HEK293 (cell line): ENCODE measurements around the gene CRYZL1.

Experiments used
- CTCF ChIA-PET: fragments of 350-600 bp; formaldehyde crosslinking; extraction: SDS; loops from one replicate; lab custom pipeline; 2021; ENCODE audit warnings: antibody characterized with exemption; lab: Yijun Ruan, JAX
- POLR2A ChIA-PET: fragments of 300-600 bp; formaldehyde crosslinking; extraction: SDS; loops from one replicate; lab custom pipeline; 2020; ENCODE audit warnings: antibody characterized with exemption, inconsistent platforms; lab: Yijun Ruan, JAX
- H3K27ac ChIP-seq: fragments of 200-500 bp; sonication (Bioruptor generic); 2 replicates; pipeline ENCODE4 v1.5.1; 2014; ENCODE audit warnings: low read depth, low read length, control low read depth, inconsistent platforms; ENCODE audit errors: extremely low read depth
- H3K36me3 ChIP-seq, 2 experiments: fragments of 200-500 bp in 1 of 2; sonication (Bioruptor generic) in 1 of 2; 1 replicate in 1 of 2; 2 replicates in 1 of 2; pipeline ENCODE4 v1.5.1; 2014 to 2017; ENCODE audit warnings: inconsistent platforms in 2 of 2, low read length in 2 of 2; ENCODE audit not compliant: control insufficient read depth in 2 of 2, insufficient read depth in 1 of 2
- H3K4me1 ChIP-seq: fragments of 200-500 bp; sonication (Bioruptor generic); 2 replicates; pipeline ENCODE4 v1.5.1; 2014; ENCODE audit warnings: mild to moderate bottlenecking, low read length, inconsistent platforms; ENCODE audit not compliant: control insufficient read depth, insufficient read depth
- H3K4me3 ChIP-seq: 2 replicates; pipeline ENCODE4 v1.5.1; 2011; ENCODE audit warnings: low read depth, mild to moderate bottlenecking, control low read depth, low read length, moderate library complexity
- H3K9me3 ChIP-seq: fragments of 200-500 bp; sonication (Bioruptor generic); 2 replicates; pipeline ENCODE4 v1.5.1; 2014; ENCODE audit warnings: low read depth, low read length, inconsistent platforms; ENCODE audit not compliant: control insufficient read depth, insufficient read depth
- GLIS1 ChIP-seq: fragments of 450-650 bp; formaldehyde crosslinking; IDR thresholded peaks from 2 replicates; pipeline ENCODE4 v1.5.1; 2016; ENCODE audit warnings: missing biosample characterization, missing genetic modification characterization
- HOXC10 ChIP-seq: sonication (generic); formaldehyde crosslinking; IDR thresholded peaks from 2 replicates; pipeline ENCODE4 v1.8.1; 2023; ENCODE audit warnings: mild to moderate bottlenecking, missing genetic modification reagents
- HOXD13 ChIP-seq: sonication (generic); formaldehyde crosslinking; IDR thresholded peaks from 2 replicates; pipeline ENCODE4 v1.8.0; 2022; ENCODE audit warnings: missing genetic modification reagents, borderline replicate concordance
- KLF7 ChIP-seq: fragments of 450-650 bp; formaldehyde crosslinking; IDR thresholded peaks from 2 replicates; pipeline ENCODE4 v1.5.1; 2016; ENCODE audit warnings: missing biosample characterization, missing genetic modification characterization, borderline replicate concordance
- SP7 ChIP-seq: fragments of 450-650 bp; formaldehyde crosslinking; IDR thresholded peaks from 2 replicates; pipeline ENCODE4 v1.5.1; 2016; ENCODE audit warnings: missing biosample characterization, missing genetic modification characterization
- ZBTB21 ChIP-seq: fragments of 450-650 bp; formaldehyde crosslinking; IDR thresholded peaks from 2 replicates; pipeline ENCODE4 v1.5.1; 2017; ENCODE audit warnings: missing biosample characterization, missing genetic modification characterization
- ZBTB44 ChIP-seq: fragments of 450-650 bp; IDR thresholded peaks from 2 replicates; pipeline ENCODE4 v1.5.1; 2018; ENCODE audit warnings: missing biosample characterization, mild to moderate bottlenecking, missing genetic modification characterization
- ZEB2 ChIP-seq: fragments of 450-650 bp; formaldehyde crosslinking; IDR thresholded peaks from 2 replicates; pipeline ENCODE4 v1.5.1; 2016; ENCODE audit warnings: missing biosample characterization, missing genetic modification characterization
- ZFP37 ChIP-seq: fragments of 450-650 bp; formaldehyde crosslinking; IDR thresholded peaks from 2 replicates; pipeline ENCODE4 v1.5.1; 2016; ENCODE audit warnings: missing biosample characterization, missing genetic modification characterization
- ZNF10 ChIP-seq: fragments of 450-650 bp; formaldehyde crosslinking; IDR thresholded peaks from 2 replicates; pipeline ENCODE4 v1.5.1; 2017; ENCODE audit warnings: missing biosample characterization, missing genetic modification characterization
- ZNF121 ChIP-seq: fragments of 450-650 bp; formaldehyde crosslinking; IDR thresholded peaks from 2 replicates; pipeline ENCODE4 v1.5.1; 2016; ENCODE audit warnings: missing biosample characterization, missing genetic modification characterization
- ZNF157 ChIP-seq: fragments of 450-650 bp; formaldehyde crosslinking; IDR thresholded peaks from 2 replicates; pipeline ENCODE4 v1.5.1; 2016; ENCODE audit warnings: missing biosample characterization, missing genetic modification characterization
- ZNF2 ChIP-seq: fragments of 450-650 bp; formaldehyde crosslinking; IDR thresholded peaks from 2 replicates; pipeline ENCODE4 v1.5.1; 2016; ENCODE audit warnings: missing biosample characterization, missing genetic modification characterization
- ZNF366 ChIP-seq: fragments of 450-650 bp; formaldehyde crosslinking; conservative IDR thresholded peaks from 2 replicates; pipeline ENCODE4 v1.5.1; 2016; ENCODE audit warnings: missing biosample characterization, missing genetic modification characterization
- ZNF449 ChIP-seq: fragments of 450-650 bp; formaldehyde crosslinking; IDR thresholded peaks from 2 replicates; pipeline ENCODE4 v1.5.1; 2017; ENCODE audit warnings: missing biosample characterization, mild to moderate bottlenecking, missing genetic modification characterization, moderate library complexity
- ZNF623 ChIP-seq: fragments of 450-650 bp; formaldehyde crosslinking; IDR thresholded peaks from 2 replicates; pipeline ENCODE4 v1.5.1; 2016; ENCODE audit warnings: missing biosample characterization, missing genetic modification characterization
- ZNF664 ChIP-seq: fragments of 450-650 bp; formaldehyde crosslinking; IDR thresholded peaks from 2 replicates; pipeline ENCODE4 v1.5.1; 2016; ENCODE audit warnings: missing biosample characterization, missing genetic modification characterization
- ZNF777 ChIP-seq: fragments of 450-650 bp; formaldehyde crosslinking; IDR thresholded peaks from 2 replicates; pipeline ENCODE4 v1.5.1; 2017; ENCODE audit warnings: missing biosample characterization, missing genetic modification characterization, borderline replicate concordance
- ZSCAN23 ChIP-seq: fragments of 450-650 bp; formaldehyde crosslinking; IDR thresholded peaks from 2 replicates; pipeline ENCODE4 v1.5.1; 2016; ENCODE audit warnings: missing biosample characterization, missing genetic modification characterization
- ZXDB ChIP-seq: fragments of 450-650 bp; formaldehyde crosslinking; IDR thresholded peaks from 2 replicates; pipeline ENCODE4 v1.5.1; 2016; ENCODE audit warnings: missing biosample characterization, missing genetic modification characterization
- TF ChIP-seq, protein P1 (sequence below): fragments of 450-650 bp; formaldehyde crosslinking; IDR thresholded peaks from 2 replicates; pipeline ENCODE4 v1.5.1; 2016; ENCODE audit warnings: missing biosample characterization, missing genetic modification characterization
- TF ChIP-seq, protein P2 (sequence below): fragments of 450-650 bp; formaldehyde crosslinking; IDR thresholded peaks from 2 replicates; pipeline ENCODE4 v1.5.1; 2017; ENCODE audit warnings: missing biosample characterization, missing genetic modification characterization
- TF ChIP-seq, protein P3 (sequence below): fragments of 450-650 bp; formaldehyde crosslinking; IDR thresholded peaks from 2 replicates; pipeline ENCODE4 v1.5.1; 2016; ENCODE audit warnings: missing biosample characterization, missing genetic modification characterization
- TF ChIP-seq, protein P4 (sequence below): fragments of 450-650 bp; formaldehyde crosslinking; optimal IDR thresholded peaks from 2 replicates; pipeline ENCODE3; 2016; ENCODE audit warnings: missing biosample characterization, mild to moderate bottlenecking, missing genetic modification characterization

The CRYZL1 gene

GRCh38 chr21:33655588-33656221, 14.2 kb upstream of the CRYZL1 start (continued):
- TF ChIP-seq GLIS1 (tag by site-specific recombination): peak; percentile 86
- TF ChIP-seq ZNF366 (tag by site-specific recombination): peak; percentile 93
- TF ChIP-seq, protein P1, sequence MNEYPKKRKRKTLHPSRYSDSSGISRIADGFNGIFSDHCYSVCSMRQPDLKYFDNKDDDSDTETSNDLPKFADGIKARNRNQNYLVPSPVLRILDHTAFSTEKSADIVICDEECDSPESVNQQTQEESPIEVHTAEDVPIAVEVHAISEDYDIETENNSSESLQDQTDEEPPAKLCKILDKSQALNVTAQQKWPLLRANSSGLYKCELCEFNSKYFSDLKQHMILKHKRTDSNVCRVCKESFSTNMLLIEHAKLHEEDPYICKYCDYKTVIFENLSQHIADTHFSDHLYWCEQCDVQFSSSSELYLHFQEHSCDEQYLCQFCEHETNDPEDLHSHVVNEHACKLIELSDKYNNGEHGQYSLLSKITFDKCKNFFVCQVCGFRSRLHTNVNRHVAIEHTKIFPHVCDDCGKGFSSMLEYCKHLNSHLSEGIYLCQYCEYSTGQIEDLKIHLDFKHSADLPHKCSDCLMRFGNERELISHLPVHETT (tag by site-specific recombination): peak; percentile 82
- TF ChIP-seq ZNF664 (tag by site-specific recombination): peak; percentile 93
- peak; percentile 48 for TF ChIP-seq ZNF623 (tag by site-specific recombination)
- TF ChIP-seq, protein P2, sequence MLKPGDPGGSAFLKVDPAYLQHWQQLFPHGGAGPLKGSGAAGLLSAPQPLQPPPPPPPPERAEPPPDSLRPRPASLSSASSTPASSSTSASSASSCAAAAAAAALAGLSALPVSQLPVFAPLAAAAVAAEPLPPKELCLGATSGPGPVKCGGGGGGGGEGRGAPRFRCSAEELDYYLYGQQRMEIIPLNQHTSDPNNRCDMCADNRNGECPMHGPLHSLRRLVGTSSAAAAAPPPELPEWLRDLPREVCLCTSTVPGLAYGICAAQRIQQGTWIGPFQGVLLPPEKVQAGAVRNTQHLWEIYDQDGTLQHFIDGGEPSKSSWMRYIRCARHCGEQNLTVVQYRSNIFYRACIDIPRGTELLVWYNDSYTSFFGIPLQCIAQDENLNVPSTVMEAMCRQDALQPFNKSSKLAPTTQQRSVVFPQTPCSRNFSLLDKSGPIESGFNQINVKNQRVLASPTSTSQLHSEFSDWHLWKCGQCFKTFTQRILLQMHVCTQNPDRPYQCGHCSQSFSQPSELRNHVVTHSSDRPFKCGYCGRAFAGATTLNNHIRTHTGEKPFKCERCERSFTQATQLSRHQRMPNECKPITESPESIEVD (tag by site-specific recombination): peak; percentile 73
- TF ChIP-seq HOXC10 (CRISPR knock-in tag): no peak
- no peak for TF ChIP-seq ZNF121 (tag by site-specific recombination)
- 0 out of 2 replicates have a peak, but pooled peaks have one; percentile 40 for TF ChIP-seq ZEB2 (tag by site-specific recombination)
- TF ChIP-seq ZNF157: no peak
- peak; percentile 33; the same call in 1 of the 2 replicates for TF ChIP-seq ZBTB21 (tag by site-specific recombination)
- TF ChIP-seq ZSCAN23 (tag by site-specific recombination): peak; percentile 16; the same call in 1 of the 2 replicates
- TF ChIP-seq, protein P3, sequence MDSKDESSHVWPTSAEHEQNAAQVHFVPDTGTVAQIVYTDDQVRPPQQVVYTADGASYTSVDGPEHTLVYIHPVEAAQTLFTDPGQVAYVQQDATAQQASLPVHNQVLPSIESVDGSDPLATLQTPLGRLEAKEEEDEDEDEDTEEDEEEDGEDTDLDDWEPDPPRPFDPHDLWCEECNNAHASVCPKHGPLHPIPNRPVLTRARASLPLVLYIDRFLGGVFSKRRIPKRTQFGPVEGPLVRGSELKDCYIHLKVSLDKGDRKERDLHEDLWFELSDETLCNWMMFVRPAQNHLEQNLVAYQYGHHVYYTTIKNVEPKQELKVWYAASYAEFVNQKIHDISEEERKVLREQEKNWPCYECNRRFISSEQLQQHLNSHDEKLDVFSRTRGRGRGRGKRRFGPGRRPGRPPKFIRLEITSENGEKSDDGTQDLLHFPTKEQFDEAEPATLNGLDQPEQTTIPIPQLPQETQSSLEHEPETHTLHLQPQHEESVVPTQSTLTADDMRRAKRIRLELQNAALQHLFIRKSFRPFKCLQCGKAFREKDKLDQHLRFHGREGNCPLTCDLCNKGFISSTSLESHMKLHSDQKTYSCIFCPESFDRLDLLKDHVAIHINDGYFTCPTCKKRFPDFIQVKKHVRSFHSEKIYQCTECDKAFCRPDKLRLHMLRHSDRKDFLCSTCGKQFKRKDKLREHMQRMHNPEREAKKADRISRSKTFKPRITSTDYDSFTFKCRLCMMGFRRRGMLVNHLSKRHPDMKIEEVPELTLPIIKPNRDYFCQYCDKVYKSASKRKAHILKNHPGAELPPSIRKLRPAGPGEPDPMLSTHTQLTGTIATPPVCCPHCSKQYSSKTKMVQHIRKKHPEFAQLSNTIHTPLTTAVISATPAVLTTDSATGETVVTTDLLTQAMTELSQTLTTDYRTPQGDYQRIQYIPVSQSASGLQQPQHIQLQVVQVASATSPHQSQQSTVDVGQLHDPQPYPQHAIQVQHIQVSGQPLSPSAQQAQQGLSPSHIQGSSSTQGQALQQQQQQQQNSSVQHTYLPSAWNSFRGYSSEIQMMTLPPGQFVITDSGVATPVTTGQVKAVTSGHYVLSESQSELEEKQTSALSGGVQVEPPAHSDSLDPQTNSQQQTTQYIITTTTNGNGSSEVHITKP (tag by site-specific recombination): peak; percentile 64
- TF ChIP-seq SP7 (tag by site-specific recombination): peak; percentile 72

DNA sequence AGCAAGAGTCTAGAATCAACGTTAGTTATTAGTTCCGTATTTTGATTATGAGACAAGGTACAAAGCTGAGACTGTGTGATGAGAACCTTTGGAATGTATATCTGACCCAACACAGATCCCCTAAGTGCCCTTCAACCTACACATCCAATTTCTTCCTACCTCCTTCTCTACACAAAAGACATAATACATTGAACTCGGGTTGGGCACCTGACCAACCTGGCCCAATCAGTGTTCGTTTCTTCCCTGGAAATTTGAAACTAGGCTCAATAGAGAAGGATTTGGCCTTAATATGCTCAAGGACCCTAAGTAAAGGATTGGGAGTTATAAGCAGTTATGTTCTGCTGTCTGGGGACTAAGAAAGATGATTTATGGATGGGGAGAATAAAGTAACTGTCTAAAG, 12.9 kb upstream of the CRYZL1 start:
- POLR2A ChIA-PET: no interaction called here
- no peaks in the 10 kb centered on the region for H3K9me3 ChIP-seq
- TF ChIP-seq ZNF10 (tag by site-specific recombination) (no peak), ZXDB (tag by site-specific recombination) (no peak), ZFP37 (tag by site-specific recombination) (no peak), KLF7 (tag by site-specific recombination) (no peak), ZNF449 (tag by site-specific recombination) (no peak), ZNF777 (no peak), ZBTB44 (tag by site-specific recombination) (no peak), ZNF2 (tag by site-specific recombination) (no peak), SP7 (tag by site-specific recombination) (no peak), HOXD13 (no peak)
- TF ChIP-seq, protein P4, sequence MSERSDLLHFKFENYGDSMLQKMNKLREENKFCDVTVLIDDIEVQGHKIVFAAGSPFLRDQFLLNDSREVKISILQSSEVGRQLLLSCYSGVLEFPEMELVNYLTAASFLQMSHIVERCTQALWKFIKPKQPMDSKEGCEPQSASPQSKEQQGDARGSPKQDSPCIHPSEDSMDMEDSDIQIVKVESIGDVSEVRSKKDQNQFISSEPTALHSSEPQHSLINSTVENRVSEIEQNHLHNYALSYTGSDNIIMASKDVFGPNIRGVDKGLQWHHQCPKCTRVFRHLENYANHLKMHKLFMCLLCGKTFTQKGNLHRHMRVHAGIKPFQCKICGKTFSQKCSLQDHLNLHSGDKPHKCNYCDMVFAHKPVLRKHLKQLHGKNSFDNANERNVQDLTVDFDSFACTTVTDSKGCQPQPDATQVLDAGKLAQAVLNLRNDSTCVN (tag by site-specific recombination): no peak
- no peaks in the 10 kb centered on the region for H3K36me3 ChIP-seq
- no peak overlapping the region for H3K27ac ChIP-seq
- no peak overlapping the region for H3K4me3 ChIP-seq
- CTCF ChIA-PET: interaction anchor here (0.7 to 0.9 kb wide), 2 partner anchors 10 to 49 kb away, joined by 3 to 4 read pairs; no protein-coding TSS in a partner anchor
- peaks cover 30% of the 10 kb centered on the region for H3K4me1 ChIP-seq
